Neural cell (in vitro differentiated cells): ENCODE data around the gene UVRAG. TPM values are rescaled to one million over a fixed set of nuclear protein-coding genes. Genes with fewer than 3 reads are reported as not detected.

Experiments used
- H2AFZ ChIP-seq: fragments of 200-600, 300-800 bp; sonication (generic), shearing (Covaris generic); 2 replicates; pipeline ENCODE4 v1.6.0; 2014; ENCODE audit warnings: low read depth, mild to moderate bottlenecking, antibody characterized with exemption, low read length, moderate library complexity
- H3F3A ChIP-seq: fragments of 200-600 bp; shearing (Covaris generic); 2 replicates; pipeline ENCODE4 v1.6.1; 2016; ENCODE audit warnings: mild to moderate bottlenecking, moderate library complexity, mixed read lengths, antibody characterized with exemption, low read length; ENCODE audit not compliant: insufficient read depth, poor library complexity, severe bottlenecking
- H3K27ac ChIP-seq: fragments of 200-600, 300-800 bp; sonication (generic), shearing (Covaris generic); 2 replicates; pipeline ENCODE4 v1.5.1; 2014; ENCODE audit warnings: mild to moderate bottlenecking, low read length, moderate library complexity
- H3K27me3 ChIP-seq: fragments of 300-800, 200-600 bp; sonication (generic), shearing (Covaris generic); 2 replicates; pipeline ENCODE4 v1.6.0; 2014; ENCODE audit warnings: mild to moderate bottlenecking, low read depth, low read length, moderate library complexity; ENCODE audit not compliant: insufficient read depth
- H3K36me3 ChIP-seq: fragments of 300-800, 200-600 bp; sonication (generic), shearing (Covaris generic); 2 replicates; pipeline ENCODE4 v1.5.1; 2014; ENCODE audit warnings: mild to moderate bottlenecking, antibody characterized with exemption, low read length, moderate library complexity; ENCODE audit not compliant: insufficient read depth
- H3K4me2 ChIP-seq: fragments of 300-800, 200-600 bp; sonication (generic), shearing (Covaris generic); 2 replicates; pipeline ENCODE4 v1.6.0; 2014; ENCODE audit warnings: mild to moderate bottlenecking, low read length
- H3K4me3 ChIP-seq: fragments of 300-800, 200-600 bp; sonication (generic), shearing (Covaris generic); 2 replicates; pipeline ENCODE4 v1.5.1; 2014; ENCODE audit warnings: mild to moderate bottlenecking, low read length, moderate library complexity
- H3K79me2 ChIP-seq: fragments of 200-600 bp; shearing (Covaris generic); replicated peaks from 2 replicates; pipeline ENCODE4 v1.6.0; 2014; ENCODE audit warnings: mild to moderate bottlenecking, low read length, moderate library complexity; ENCODE audit not compliant: insufficient read depth
- H3K9ac ChIP-seq: fragments of 300-800, 200-600 bp; sonication (generic), shearing (Covaris generic); 2 replicates; pipeline ENCODE4 v1.6.1; 2016; ENCODE audit warnings: mild to moderate bottlenecking, low read length, mixed read lengths
- H3K9me2 ChIP-seq: fragments of 200-600 bp; shearing (Covaris generic); 2 replicates; pipeline ENCODE4 v1.6.1; 2016; ENCODE audit warnings: mild to moderate bottlenecking, low read length, mixed read lengths; ENCODE audit not compliant: insufficient read depth
- H3K9me3 ChIP-seq: fragments of 200-600, 300-800 bp; sonication (generic), shearing (Covaris generic); 2 replicates; pipeline ENCODE4 v1.6.1; 2016; ENCODE audit warnings: mild to moderate bottlenecking, mixed run types, low read length, moderate library complexity, mixed read lengths
- H4K20me1 ChIP-seq: fragments of 200-600 bp; shearing (Covaris generic); 2 replicates; pipeline ENCODE4 v1.6.1; 2016; ENCODE audit warnings: mild to moderate bottlenecking, mixed run types; ENCODE audit not compliant: insufficient read depth
- EP300 ChIP-seq: fragments of 450-650 bp; conservative IDR thresholded peaks from 2 replicates; pipeline ENCODE4 v1.6.1; 2014; ENCODE audit warnings: antibody characterized with exemption, mild to moderate bottlenecking, moderate library complexity; ENCODE audit not compliant: poor library complexity, severe bottlenecking
- EZH2 ChIP-seq: fragments of 200-600, 300-800 bp; shearing (Covaris generic), sonication (generic); IDR thresholded peaks from 2 replicates; pipeline ENCODE4 v1.6.1; 2014; ENCODE audit warnings: antibody characterized with exemption, low read length, borderline replicate concordance, mild to moderate bottlenecking; ENCODE audit not compliant: insufficient read depth, poor library complexity, severe bottlenecking
- MXI1 ChIP-seq: fragments of 450-650 bp; conservative IDR thresholded peaks from 2 replicates; pipeline ENCODE4 v1.6.1; 2014; ENCODE audit warnings: antibody characterized with exemption, mild to moderate bottlenecking; ENCODE audit not compliant: poor library complexity, severe bottlenecking
- POLR2AphosphoS5 ChIP-seq: IDR thresholded peaks from 2 replicates; pipeline ENCODE4 v1.6.1; 2012
- RAD21 ChIP-seq: fragments of 450-650 bp; conservative IDR thresholded peaks from 2 replicates; pipeline ENCODE4 v1.6.1; 2014; ENCODE audit warnings: antibody characterized with exemption, mild to moderate bottlenecking, moderate library complexity
- REST ChIP-seq: IDR thresholded peaks from 2 replicates; pipeline ENCODE4 v1.6.1; 2012; ENCODE audit warnings: borderline replicate concordance
- SMC3 ChIP-seq: fragments of 450-650 bp; conservative IDR thresholded peaks from 2 replicates; pipeline ENCODE4 v1.6.1; 2014; ENCODE audit warnings: antibody characterized with exemption, mild to moderate bottlenecking, moderate library complexity; ENCODE audit not compliant: poor library complexity
- TAF1 ChIP-seq: IDR thresholded peaks from 2 replicates; pipeline ENCODE4 v1.6.1; 2012; ENCODE audit warnings: low read depth
- polyA plus RNA-seq: library from polyadenylated mRNA; depleted of rRNA; stranded (reverse); fragments of >200 nt; gene quantifications from 2 replicates; pipeline ENCODE4 v1.2.3, GENCODE V29; 2014
- TF ChIP-seq, protein P1 (sequence below): fragments of 450-650 bp; IDR thresholded peaks from 2 replicates; pipeline ENCODE4 v1.5.1; 2014; ENCODE audit warnings: antibody characterized with exemption, mild to moderate bottlenecking, moderate library complexity; ENCODE audit not compliant: poor library complexity, severe bottlenecking

UVRAG gene
- polyA plus RNA-seq, 1 donor from 2014 or later = 31.6 TPM

DNA sequence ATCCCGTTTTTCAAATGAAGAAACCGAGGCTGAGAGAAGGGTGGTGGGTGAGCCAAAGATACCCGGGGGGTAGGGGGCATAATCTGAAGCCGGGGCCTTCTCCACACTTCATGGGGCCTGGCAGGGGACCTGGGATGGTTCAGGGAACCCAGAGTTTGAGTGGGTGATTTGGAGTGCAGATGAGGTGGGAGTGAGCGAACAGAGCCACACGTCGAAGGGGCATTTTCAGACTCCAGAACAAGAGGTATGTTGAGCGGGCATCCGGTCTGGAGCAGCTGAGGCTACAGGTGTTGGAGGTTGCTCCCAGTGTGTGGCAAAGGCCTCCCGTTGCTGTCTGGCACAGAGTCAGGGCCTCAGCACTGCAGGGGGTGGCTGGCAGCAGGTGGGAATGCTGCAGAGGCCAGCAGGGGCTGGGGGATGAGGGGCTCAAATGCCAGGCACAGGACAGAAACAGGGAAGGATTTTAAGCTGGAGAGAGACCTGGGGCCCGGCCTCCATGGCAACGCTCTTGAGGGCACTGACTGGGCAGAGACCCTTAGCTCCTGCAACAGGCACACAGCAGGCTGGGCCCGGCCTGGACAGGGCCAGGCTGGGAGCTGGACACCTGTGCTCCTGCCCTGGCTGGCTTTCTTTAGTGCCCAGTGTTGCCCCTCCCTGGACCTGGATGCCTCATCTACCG lies 345.1 kb downstream of the UVRAG start:
- no peak overlapping the region for H3K27ac ChIP-seq
- no peak overlapping the region for H2AFZ ChIP-seq
- no peaks in the 10 kb centered on the region for H3F3A ChIP-seq
- H4K20me1 ChIP-seq = no peaks in the 10 kb centered on the region
- no peaks in the 10 kb centered on the region for H3K9me2 ChIP-seq
- TF ChIP-seq EZH2 (no peak), POLR2AphosphoS5 (no peak), REST (no peak), TAF1 (no peak), EP300 (no peak), RAD21 (no peak), SMC3 (no peak), MXI1 (no peak)
- TF ChIP-seq, protein P1, sequence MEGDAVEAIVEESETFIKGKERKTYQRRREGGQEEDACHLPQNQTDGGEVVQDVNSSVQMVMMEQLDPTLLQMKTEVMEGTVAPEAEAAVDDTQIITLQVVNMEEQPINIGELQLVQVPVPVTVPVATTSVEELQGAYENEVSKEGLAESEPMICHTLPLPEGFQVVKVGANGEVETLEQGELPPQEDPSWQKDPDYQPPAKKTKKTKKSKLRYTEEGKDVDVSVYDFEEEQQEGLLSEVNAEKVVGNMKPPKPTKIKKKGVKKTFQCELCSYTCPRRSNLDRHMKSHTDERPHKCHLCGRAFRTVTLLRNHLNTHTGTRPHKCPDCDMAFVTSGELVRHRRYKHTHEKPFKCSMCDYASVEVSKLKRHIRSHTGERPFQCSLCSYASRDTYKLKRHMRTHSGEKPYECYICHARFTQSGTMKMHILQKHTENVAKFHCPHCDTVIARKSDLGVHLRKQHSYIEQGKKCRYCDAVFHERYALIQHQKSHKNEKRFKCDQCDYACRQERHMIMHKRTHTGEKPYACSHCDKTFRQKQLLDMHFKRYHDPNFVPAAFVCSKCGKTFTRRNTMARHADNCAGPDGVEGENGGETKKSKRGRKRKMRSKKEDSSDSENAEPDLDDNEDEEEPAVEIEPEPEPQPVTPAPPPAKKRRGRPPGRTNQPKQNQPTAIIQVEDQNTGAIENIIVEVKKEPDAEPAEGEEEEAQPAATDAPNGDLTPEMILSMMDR = no peak
- H3K4me3 ChIP-seq = no peak overlapping the region
- H3K4me2 ChIP-seq = no peak overlapping the region
- no peaks in the 10 kb centered on the region for H3K36me3 ChIP-seq
- H3K27me3 ChIP-seq = no peaks in the 10 kb centered on the region
- H3K9me3 ChIP-seq = no peaks in the 10 kb centered on the region
- H3K79me2 ChIP-seq = no peaks in the 10 kb centered on the region
- no peak overlapping the region for H3K9ac ChIP-seq

- no peaks in the 10 kb centered on the region for H3K9me2 ChIP-seq
- no peaks in the 10 kb centered on the region for H3K79me2 ChIP-seq
- H3K9ac ChIP-seq = no peak overlapping the region
- no peak overlapping the region for H3K4me2 ChIP-seq
- no peak overlapping the region for H2AFZ ChIP-seq
- no peaks in the 10 kb centered on the region for H3F3A ChIP-seq
- no peaks in the 10 kb centered on the region for H4K20me1 ChIP-seq
- H3K27ac ChIP-seq = no peak overlapping the region
- no peaks in the 10 kb centered on the region for H3K27me3 ChIP-seq
- no peak overlapping the region for H3K4me3 ChIP-seq
- TF ChIP-seq SMC3 (no peak), TAF1 (no peak), EP300 (no peak), POLR2AphosphoS5 (no peak), EZH2 (no peak), REST (no peak), MXI1 (no peak), RAD21 (no peak)
- TF ChIP-seq, protein P1 = no peak
- no peaks in the 10 kb centered on the region for H3K36me3 ChIP-seq
- H3K9me3 ChIP-seq = no peaks in the 10 kb centered on the region
Measured at GRCh38 chr11:76160856-76161255, 345.8 kb downstream of the UVRAG start.
